ENCODE data around the gene POLR2F.

- TF ChIP-seq CTCF (IDR thresholded peaks at IDR 0.05), result no peak
- TF ChIP-seq ZFX (IDR thresholded peaks at IDR 0.05; ENCODE audit: borderline replicate concordance), result no peak
Observed at GRCh38 chr22:37972527-37972926, 19.0 kb downstream of the POLR2F start.

Measured in 22Rv1 (cell line).